ENCODE measurements around the gene RAB3GAP2.
A peak's percentile ranks its signal among the peaks of the same experiment; 100 is the strongest.
"Not testable (repeated sequence)": the region's sequence is repeated elsewhere in the genome, so short reads cannot be mapped to it uniquely, and the experiment has no call there.

The RAB3GAP2 gene, protein sequence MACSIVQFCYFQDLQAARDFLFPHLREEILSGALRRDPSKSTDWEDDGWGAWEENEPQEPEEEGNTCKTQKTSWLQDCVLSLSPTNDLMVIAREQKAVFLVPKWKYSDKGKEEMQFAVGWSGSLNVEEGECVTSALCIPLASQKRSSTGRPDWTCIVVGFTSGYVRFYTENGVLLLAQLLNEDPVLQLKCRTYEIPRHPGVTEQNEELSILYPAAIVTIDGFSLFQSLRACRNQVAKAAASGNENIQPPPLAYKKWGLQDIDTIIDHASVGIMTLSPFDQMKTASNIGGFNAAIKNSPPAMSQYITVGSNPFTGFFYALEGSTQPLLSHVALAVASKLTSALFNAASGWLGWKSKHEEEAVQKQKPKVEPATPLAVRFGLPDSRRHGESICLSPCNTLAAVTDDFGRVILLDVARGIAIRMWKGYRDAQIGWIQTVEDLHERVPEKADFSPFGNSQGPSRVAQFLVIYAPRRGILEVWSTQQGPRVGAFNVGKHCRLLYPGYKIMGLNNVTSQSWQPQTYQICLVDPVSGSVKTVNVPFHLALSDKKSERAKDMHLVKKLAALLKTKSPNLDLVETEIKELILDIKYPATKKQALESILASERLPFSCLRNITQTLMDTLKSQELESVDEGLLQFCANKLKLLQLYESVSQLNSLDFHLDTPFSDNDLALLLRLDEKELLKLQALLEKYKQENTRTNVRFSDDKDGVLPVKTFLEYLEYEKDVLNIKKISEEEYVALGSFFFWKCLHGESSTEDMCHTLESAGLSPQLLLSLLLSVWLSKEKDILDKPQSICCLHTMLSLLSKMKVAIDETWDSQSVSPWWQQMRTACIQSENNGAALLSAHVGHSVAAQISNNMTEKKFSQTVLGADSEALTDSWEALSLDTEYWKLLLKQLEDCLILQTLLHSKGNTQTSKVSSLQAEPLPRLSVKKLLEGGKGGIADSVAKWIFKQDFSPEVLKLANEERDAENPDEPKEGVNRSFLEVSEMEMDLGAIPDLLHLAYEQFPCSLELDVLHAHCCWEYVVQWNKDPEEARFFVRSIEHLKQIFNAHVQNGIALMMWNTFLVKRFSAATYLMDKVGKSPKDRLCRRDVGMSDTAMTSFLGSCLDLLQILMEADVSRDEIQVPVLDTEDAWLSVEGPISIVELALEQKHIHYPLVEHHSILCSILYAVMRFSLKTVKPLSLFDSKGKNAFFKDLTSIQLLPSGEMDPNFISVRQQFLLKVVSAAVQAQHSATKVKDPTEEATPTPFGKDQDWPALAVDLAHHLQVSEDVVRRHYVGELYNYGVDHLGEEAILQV (N-terminal part only)

DNA sequence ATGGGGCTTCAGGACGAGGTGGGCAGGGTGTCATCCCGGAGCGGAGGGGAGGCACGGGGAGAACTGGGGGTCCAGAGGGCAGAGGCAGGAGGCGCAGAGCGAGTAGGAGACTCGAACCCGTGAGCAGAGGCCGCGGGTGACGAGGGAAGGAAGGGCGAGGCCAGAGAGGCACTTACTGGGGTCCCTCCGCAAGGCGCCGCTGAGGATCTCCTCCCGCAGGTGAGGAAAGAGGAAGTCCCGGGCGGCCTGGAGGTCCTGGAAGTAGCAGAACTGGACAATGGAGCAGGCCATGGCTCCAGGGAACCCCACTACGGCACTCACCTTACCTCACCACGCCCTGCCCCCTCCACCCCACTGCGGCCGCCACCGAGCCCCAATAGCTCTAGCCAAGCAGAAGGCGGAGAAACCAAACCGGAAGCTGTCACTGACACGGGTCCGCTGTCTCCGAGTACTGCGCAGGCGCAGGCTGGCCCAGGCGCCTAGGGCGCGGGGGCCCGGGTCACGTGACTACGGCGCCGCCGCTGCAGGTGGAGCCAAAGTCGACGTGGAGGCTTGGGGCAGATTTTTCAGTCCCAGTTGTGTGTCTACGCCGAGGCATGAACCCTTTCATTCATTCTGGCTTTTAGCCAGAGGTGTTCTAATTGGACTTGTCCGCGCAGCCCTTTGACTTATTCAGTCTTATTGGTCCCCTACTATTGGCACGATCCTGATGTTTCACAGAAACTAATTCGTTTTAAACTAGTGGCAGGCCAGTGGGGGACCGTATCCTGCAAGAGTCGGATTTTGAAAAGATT, at the start of gene RAB3GAP2:
Gene RAB3GAP2, minus strand, starts transcription at position 407 of the 794 bp plus-strand sequence. Its CDS starts 116 bp downstream, at position 291.
- peak; percentile 55 for DNase-seq (ENCODE audit: low read depth)

DNA sequence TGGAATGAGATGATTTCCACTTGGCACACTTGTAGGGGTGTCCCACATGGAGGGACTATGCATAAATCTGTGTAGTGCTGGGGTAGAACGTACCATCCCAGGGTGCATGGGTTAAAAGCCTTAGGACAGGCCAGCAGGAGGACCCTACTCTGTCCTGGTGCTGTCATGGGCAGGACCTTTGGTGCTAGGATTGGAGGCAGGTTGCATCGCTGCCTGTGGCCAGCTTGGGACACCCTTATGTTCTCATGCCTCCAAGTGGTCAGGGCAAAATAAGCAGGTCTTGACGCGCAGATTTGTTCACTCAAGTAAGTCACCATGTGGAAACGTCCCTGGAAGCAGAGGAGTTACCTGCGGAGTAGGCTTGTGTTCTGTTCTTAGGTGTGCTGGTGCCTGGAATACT, 49.5 kb upstream of the RAB3GAP2 start:
- no peak for DNase-seq (ENCODE audit: low read depth)

DNA sequence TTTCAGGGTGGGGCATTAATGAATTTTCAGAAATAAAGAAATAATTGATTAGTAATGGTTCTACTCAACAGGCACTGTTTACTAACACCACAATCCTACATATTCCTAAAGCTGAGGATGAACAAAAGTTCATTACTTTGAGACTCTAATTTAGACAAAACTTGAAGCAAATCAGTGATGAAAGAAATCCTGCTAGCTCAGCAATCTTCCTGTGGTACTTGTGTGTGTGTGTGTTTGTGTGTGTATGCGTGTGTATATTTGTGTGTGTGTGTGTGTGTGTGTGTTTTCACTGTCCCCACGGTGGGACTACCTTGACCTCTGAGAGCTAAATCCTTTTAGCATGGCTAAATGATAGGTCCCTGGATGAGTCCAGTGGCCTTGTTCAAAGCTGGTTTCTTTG, 48.5 kb upstream of the RAB3GAP2 start:
- no peak for DNase-seq (ENCODE audit: low read depth)

DNA sequence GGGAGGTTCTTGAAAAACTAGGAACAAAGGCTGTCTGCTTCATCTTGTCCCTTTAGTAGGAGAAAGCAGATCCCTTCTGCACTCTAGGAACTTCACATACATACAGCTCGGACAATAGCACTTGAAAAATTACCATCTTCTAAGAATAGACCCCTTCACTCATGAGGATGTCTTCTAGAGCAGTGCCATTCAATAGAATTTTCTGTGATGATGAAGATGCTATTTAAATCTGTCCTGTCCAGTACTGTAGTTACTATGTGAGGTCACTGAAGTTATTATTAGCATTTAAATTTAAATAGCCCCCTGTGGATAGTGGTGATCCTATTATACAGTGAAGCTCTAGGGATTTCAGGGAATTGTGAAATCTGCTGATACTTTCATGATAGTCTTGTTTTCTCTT, 46.4 kb upstream of the RAB3GAP2 start:
- no peak for DNase-seq (ENCODE audit: low read depth)

DNA sequence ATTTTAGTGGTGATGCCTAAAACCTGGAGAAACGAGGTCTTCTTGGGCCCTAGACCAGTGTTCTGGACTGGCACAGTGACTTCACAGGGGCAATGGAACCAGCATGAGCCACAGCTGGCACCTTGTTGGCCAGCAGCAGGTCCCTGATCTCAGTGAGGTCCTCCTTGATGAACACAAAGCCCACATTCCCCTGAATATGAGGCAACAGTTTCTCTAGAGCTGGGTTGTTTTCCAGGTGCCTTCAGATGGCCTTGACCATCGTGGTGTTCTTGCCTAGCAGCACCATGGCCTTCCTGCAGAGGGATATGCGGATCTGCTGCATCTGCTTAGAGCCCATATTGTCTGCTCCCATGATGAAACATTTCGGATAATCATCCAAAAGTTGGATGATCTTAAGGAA, 44.9 kb upstream of the RAB3GAP2 start:
- no peak for DNase-seq (ENCODE audit: low read depth)

DNA sequence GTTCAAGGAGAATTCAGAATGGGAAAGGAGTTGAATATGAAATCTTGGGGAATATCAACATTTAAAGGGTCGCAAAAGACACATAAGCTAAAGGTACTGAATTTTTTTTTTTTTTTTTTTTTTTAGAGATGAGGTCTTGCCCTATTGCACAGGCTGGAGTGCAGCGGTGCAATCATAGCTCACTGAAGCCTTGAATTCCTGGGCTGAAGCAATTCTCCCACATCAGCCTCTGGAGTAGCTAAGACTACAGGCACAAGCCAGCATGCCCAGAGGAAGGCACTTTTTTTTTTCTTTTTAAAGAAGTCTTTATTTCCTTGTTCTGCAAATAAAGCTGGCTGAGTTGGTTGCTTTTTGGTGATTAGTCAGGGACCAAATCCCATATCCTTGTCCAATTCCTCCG, 44.1 kb upstream of the RAB3GAP2 start:
- no peak for DNase-seq (ENCODE audit: low read depth)

DNA sequence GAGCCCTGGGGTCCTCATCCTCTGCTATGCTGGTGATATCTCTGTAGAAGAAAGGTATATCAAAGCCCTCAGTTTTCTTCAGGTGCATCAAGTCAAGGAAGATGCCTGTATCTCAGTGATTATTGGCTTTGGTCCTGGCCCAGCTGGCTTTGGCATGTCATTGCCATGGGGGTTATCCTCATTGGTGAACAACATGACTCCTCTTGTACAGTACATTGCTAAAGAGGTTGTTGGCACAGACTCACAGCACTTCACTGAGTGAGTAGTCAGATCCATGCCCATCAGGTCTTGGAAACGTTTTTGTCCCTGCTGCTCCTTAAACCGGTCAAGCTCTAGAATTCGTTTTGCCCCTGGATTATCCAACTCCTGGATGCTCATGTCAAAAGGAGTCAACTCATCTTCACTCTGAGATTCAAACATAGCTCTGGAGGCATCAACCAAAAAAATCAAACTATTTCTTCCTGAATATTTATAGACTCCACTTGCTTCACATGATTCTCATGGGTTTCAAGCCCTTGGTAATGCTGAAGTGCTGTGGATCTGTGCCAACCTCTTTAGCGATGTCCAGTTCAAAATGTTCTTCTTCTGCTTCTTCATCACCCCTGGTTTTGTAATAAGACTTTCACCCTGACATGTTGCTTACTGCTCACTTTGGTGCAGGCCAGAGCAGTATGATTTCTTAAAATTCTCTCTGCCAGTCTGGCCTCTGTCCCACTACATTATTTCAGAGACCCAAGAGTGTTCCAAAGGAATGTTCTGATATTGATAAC, 43.0 kb upstream of the RAB3GAP2 start:
- DNase-seq (ENCODE audit: low read depth) = no peak

DNA sequence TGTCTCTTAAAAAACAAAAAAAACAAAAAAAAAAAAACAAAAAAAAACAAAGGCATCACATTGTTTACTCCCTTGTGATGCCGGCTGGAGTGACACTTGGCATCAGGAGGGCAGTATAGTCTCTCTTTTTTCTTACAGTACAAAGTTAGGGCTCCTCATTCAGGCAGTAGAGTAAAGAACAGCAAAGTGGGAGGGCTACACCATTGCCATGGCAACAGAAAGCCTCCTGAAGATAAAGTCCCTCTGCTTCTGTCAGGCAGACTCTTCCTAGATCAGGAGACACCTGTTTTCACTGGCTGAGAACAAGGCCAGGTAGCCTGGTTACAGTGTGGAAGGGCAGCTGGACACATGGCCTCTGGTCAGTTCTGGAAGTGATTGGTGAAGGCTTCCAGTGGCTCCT, 41.3 kb upstream of the RAB3GAP2 start:
- DNase-seq (ENCODE audit: low read depth) = no peak

DNA sequence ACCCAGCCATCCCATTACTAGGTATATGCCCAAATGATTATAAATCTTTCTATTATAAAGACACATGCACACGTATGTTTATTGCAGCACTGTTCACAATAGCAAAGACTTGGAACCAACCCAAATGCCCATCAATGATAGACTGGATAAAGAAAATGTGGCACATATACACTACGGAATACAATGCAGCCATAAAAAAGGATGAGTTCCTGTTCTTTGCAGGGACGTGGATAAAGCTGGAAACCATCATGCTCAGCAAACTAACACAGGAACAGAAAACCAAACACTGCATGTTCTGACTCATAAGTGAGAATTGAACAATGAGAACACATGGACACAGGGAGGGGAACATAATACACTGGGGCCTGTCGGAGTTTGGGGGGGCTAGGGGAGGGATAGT, 37.9 kb upstream of the RAB3GAP2 start:
- not testable (repeated sequence) for DNase-seq (ENCODE audit: low read depth)

DNA sequence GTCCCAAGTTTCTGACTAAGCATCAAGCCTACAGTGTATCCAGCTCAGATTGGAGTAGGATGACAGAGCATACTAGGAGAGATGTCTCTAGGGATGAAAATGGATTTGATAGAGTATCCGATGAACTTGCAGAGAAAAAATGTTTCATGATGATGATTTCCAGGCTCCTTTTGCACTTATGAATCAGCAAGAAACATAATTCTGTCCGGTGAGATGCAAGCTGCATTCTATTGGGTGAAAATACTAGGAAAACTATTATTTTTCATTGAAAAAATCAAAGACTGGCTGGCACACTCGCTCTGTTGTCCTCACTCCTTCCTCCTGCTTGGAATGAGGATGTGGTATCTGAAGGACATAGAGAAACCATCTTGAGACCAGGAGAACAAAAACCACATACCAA, 35.4 kb upstream of the RAB3GAP2 start:
- no peak for DNase-seq (ENCODE audit: low read depth)

DNA sequence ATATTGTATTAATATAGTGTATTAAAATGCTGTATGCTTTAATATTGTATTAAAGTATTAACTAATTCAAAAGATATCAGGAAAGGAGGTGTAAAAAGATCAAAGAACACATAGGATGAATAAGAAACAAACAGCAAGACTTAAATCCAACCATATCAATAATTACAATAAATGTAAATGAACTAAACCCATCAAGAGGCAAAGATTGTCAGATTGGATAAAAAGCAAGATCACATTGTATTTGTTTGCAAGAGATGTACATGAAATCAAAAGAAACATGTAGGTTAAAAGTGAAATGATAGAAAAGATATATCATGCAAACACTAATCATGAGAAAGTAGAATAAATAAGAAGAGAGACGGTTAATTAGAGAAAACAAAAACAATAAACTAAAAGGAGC, 34.1 kb upstream of the RAB3GAP2 start:
- DNase-seq (ENCODE audit: low read depth) = no peak

DNA sequence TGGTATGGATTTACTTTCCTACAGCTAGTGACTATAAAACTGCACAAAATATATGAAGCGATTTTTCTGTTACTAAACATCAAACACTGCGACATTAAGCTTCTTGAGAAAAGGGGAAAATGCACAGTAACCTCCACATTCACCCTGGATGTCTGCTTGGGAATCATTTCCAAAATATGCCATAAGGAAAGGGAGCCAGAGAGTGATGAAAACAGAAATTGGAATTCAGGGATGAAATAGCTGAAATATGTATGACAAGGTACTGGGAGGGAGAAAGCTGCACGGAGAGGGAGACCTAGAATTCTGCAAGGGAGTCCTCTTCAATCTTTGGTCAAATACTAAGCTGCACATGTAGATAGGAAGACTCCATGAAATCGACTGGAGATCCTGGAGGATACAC, 31.6 kb upstream of the RAB3GAP2 start:
- DNase-seq (ENCODE audit: low read depth) = no peak

DNA sequence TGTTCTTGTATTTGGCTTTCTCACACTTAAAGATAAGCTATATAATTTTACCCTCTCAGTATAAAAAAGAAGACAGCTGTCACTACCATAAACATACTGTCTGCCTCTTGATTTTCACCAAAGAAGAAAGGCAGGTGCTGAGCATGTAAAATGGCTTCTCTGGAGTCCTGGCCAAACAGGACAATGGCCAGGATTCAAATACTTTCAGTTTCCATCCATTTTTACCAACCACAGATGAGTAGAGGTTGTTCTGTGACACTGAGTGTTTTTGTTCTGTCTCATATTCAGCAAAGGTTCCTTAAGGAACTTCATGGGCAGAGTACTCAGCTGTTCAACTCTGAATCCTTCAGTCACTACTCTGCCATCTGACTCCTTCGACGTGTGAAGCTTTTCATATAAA, 29.4 kb upstream of the RAB3GAP2 start:
- DNase-seq (ENCODE audit: low read depth) = no peak

DNA sequence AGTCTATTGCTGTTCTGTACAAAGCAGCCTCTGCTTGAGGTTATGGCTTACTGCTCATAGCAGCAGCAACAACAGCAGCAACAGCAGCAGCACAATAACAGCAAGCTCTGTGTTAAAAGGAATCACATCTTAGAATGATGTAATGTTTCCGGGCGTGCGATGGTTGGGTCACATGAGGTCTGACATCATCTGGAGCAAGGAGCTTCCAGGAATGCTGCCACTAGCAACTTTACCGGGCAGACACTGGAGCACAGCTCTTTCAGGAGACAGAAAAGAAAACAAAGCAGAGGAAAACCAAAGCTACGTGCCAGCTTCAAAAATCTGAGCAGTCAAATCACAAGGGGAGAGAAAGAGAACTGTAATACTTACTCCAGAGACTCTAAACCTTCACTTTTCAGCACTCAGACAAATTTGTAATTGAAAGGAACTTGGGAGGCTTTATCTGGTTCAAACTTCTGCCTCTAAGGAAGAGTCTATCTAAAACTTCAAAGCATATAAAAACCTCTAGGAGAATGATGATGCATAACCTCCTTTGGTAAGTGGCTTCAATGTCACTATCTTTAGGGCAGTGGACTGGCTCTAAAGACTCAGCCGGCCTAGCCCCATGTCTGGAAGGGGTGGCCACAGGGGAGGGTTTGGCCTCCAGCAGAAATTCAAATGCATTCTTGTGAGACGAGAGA, 28.3 kb upstream of the RAB3GAP2 start:
- DNase-seq (ENCODE audit: low read depth) = peak; percentile 61

DNA sequence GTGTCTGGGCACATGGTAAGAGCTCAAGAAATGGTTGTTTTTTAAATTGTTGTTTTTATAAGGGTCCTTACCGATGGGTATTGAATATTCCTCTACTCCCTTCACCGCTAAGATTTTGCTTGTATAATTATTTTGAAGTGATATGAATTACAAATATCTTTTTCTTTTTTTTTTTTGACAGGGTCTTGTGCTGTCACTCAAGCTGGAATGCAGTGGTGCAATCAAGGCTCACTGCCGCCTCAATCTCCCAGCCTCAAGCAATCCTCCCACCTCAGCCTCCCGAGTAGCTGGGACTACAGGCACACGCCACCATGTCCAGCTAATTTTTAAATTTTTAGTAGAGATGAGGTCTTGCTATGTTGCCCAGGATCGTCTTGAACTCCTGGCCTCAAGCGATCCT, 27.1 kb upstream of the RAB3GAP2 start:
- DNase-seq (ENCODE audit: low read depth) = no peak

DNA sequence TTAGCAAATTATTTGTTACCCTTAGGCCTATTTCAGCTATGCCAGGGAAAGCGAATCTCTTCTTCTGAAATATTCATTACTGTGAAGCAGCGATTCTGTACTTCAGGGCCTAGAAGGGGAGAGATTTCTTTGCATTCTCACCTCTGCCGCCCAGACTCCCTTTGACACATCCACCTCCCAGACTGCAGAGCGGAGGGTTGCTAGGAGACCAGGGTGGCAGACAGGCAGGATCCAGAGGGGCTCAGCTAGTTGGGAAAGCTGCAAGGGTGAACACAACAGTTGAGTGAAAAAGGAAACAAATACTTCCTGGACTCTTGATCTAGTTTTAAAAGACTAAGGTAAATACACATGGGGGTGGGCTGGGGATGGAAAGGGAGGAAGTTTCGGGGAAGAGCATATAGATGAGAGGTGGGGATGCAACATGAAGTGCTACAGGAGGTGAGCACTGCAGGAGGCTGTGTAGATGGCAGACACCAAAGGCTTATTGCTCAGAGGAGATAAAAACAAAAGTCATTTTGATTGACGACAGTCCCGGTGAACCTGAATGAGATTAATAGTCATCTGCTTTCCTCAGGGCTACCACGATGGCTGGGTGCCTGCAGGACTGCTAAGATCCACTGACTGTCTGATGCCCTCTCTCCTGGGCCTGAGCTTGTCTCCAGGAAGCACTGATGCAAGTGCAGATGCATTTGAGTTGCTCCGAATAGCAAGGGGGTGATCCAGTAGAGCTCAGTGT, 26.4 kb upstream of the RAB3GAP2 start:
- no peak for DNase-seq (ENCODE audit: low read depth)

DNA sequence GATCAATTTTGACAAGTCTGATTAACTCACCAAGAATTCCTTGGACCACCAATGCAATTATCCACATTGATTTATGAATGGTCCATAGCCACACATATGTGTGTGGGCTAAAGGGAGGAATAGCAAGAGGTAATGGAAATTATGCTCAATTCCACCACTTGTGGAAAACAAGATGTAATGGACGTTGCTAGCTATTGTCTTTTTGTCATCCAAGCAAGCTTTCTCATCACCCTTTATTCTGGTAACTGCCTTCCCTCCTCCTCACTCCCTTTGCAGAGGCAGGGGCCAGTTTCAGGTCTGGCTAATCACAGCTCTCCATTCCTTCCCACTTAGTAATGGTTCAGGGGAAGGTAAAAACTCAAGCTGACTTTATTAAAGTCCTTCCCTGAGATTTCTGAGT, 24.7 kb upstream of the RAB3GAP2 start:
- DNase-seq (ENCODE audit: low read depth) = no peak

DNA sequence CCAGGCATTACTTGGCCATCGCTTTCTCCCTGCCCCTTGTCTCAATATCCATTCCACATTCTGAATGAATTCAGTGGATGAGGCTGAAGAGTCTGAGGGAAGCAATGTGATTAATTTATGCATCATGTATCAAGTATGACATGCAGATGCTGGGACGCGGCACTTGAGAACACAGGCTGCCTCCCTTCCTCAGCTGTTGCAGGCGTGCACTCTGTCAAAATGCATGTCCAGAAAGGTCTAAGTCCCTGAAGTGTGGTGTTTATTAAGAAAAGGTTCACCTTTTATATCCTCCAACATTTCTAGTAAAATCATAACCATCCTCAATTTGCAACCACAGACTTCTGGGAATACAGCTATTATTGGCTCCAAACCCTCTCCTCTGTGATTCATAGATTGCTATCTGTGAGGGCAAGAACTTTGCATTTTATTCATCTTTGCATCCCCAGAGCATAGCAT, 22.6 kb upstream of the RAB3GAP2 start:
- no peak for DNase-seq (ENCODE audit: low read depth)

DNA sequence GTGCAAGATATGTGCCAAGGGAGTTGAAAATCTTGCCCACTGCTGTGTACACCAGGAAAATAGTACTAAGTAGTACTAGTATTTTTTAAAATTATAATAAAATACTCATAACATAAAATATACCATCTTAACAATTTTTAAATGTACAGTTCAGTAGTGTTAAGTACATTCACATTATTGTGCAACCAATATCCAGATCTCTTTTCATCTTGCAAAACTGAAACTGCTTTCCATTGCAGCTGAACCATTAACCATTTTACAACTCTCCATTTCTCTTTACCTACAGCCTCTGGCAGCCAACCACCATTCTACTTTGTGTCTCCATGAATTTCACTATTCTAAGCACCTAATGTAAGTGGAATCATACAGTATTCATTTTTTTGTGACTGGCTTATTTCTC, 19.3 kb upstream of the RAB3GAP2 start:
- no peak for DNase-seq (ENCODE audit: low read depth)
